Measurements from ENCODE around the gene ORC6. TPM values are rescaled to one million over a fixed set of nuclear protein-coding genes. Genes with fewer than 3 reads are reported as not detected.

The ORC6 gene
- polyA plus RNA-seq, 1 donor (not counting 4 experiments of a cell fraction or from before 2014, with no cell fraction given), result 21.9 TPM

DNA sequence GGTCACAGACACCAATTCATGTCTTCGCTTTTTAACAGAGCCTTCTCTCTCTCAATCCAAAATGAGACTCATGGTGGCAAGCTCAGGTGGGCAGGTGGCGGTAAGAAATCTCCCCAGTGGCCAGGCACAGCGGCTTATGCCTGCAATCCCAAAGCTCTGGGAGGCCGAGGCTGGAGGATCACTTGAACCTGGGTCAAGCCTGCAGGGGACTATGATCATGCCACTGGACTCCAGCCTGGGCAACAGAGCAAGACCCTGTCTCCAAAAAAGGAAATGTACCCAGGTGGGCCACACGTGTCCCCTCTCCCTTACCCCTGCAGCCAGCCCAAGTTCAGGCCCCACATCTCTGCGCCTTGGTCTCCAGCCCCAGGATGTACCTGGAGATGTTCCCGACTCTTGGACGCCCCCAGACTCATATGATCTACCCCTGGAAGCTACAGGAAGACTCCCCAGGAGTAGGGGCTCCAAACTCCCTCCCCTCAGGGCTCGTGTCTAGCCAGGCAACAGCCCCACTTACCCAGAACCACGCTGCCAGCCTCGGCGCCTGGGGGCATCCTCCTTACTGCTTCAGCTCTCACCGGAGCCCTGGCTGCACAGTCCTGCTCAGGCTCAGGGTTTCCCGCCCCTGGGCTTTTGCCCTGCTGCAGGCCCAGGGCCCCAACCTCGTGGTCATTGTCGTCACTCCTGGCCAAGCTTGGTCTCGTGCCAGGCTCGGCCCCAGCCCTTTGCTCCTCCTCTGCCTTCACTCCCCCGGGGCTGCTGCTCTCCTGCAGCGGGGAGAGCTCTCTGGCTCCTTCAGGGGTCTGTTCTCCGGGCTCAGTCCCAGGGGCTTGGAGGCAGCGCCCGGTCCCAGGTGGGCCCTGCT, 42.5 kb downstream of the ORC6 start:
- DNase-seq (ENCODE audit: low read depth, low spot score), result no peak
- H3K9me1 ChIP-seq (ENCODE audit: control insufficient read depth, extremely low read depth, insufficient read depth, low read length), result no peaks in the 10 kb centered on the region
- dilution Hi-C loops (cut with MboI; ENCODE audit: extremely low pct_ligation_motif_present, low sequenced_read_pairs), result no loop called here
- no peak overlapping the region for H2AFZ ChIP-seq (ENCODE audit: control insufficient read depth, low read length)
- H3K4me1 ChIP-seq (ENCODE audit: control insufficient read depth, extremely low read depth, insufficient read depth, low read length), result no peaks in the 10 kb centered on the region
- no peak overlapping the region for H3K9ac ChIP-seq (ENCODE audit: control insufficient read depth, extremely low read depth, insufficient read depth, low read length)
- H3K4me2 ChIP-seq (ENCODE audit: control insufficient read depth, extremely low read depth, insufficient read depth, low read depth, low read length), result no peak overlapping the region
- no peaks in the 10 kb centered on the region for H3K79me2 ChIP-seq (ENCODE audit: control insufficient read depth, insufficient read depth, low read length)
- H3K4me3 ChIP-seq (ENCODE audit: control insufficient read depth in 2 of 3, extremely low read depth in 1 of 3, insufficient read depth in 2 of 3, low read depth in 1 of 3, low read length in 3 of 3), result no peak overlapping the region
- no peaks in the 10 kb centered on the region for H3K9me3 ChIP-seq (ENCODE audit: control insufficient read depth, low read depth, low read length)
- H3K27ac ChIP-seq (ENCODE audit: control insufficient read depth, insufficient read depth, low read length), result no peak overlapping the region
- no peaks in the 10 kb centered on the region for H3K36me3 ChIP-seq (ENCODE audit: control insufficient read depth in 2 of 2, extremely low read depth in 1 of 2, insufficient read depth in 2 of 2, low read length in 2 of 2)
- FAIRE-seq, result no peak
- no peaks in the 10 kb centered on the region for H3K27me3 ChIP-seq (ENCODE audit: control insufficient read depth, extremely low read depth, insufficient read depth, low read length)
- no peaks in the 10 kb centered on the region for H4K20me1 ChIP-seq (ENCODE audit: control insufficient read depth, extremely low read depth, insufficient read depth, low read length)
- TF ChIP-seq EZH2 (IDR thresholded peaks at IDR 0.05; ENCODE audit: low read length), result no peak
- TF ChIP-seq, protein P1, sequence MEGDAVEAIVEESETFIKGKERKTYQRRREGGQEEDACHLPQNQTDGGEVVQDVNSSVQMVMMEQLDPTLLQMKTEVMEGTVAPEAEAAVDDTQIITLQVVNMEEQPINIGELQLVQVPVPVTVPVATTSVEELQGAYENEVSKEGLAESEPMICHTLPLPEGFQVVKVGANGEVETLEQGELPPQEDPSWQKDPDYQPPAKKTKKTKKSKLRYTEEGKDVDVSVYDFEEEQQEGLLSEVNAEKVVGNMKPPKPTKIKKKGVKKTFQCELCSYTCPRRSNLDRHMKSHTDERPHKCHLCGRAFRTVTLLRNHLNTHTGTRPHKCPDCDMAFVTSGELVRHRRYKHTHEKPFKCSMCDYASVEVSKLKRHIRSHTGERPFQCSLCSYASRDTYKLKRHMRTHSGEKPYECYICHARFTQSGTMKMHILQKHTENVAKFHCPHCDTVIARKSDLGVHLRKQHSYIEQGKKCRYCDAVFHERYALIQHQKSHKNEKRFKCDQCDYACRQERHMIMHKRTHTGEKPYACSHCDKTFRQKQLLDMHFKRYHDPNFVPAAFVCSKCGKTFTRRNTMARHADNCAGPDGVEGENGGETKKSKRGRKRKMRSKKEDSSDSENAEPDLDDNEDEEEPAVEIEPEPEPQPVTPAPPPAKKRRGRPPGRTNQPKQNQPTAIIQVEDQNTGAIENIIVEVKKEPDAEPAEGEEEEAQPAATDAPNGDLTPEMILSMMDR (optimal IDR thresholded peaks at IDR 0.05 in 1 of 3, IDR thresholded peaks at IDR 0.05 in 1 of 3, conservative IDR thresholded peaks at IDR 0.05 in 1 of 3; ENCODE audit: extremely low read depth in 1 of 3, insufficient read depth in 2 of 3, low read length in 3 of 3), result no peak

DNA sequence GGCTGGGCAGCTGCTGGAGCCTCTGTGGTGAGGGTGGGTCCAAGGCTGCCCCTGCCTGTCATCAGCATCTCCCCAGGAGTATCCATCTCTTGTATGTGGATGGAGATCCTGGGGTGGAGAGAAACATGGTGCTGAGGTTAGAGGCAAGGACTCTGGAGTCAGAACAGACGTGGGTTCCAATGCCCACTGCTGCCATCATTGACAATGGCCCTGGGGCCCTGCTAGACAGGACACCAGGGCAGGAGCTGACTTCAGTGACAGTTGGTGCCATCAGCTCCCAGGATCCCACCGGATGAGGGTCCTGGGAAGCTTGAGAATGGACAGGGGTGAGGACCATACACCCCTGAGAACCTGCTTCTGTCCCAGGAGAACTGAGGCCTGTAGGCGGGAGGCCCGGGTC, 43.1 kb downstream of the ORC6 start:
- TF ChIP-seq, protein P1 (optimal IDR thresholded peaks at IDR 0.05 in 1 of 3, IDR thresholded peaks at IDR 0.05 in 1 of 3, conservative IDR thresholded peaks at IDR 0.05 in 1 of 3; ENCODE audit: extremely low read depth in 1 of 3, insufficient read depth in 2 of 3, low read length in 3 of 3), result no peak
- no peak for TF ChIP-seq EZH2 (IDR thresholded peaks at IDR 0.05; ENCODE audit: low read length)
- H4K20me1 ChIP-seq (ENCODE audit: control insufficient read depth, extremely low read depth, insufficient read depth, low read length), result no peaks in the 10 kb centered on the region
- H3K4me1 ChIP-seq (ENCODE audit: control insufficient read depth, extremely low read depth, insufficient read depth, low read length), result no peaks in the 10 kb centered on the region
- FAIRE-seq (no peak), DNase-seq (ENCODE audit: low read depth, low spot score) (no peak)
- H3K4me3 ChIP-seq (ENCODE audit: control insufficient read depth in 2 of 3, extremely low read depth in 1 of 3, insufficient read depth in 2 of 3, low read depth in 1 of 3, low read length in 3 of 3), result no peak overlapping the region
- no peak overlapping the region for H3K9ac ChIP-seq (ENCODE audit: control insufficient read depth, extremely low read depth, insufficient read depth, low read length)
- no peaks in the 10 kb centered on the region for H3K9me1 ChIP-seq (ENCODE audit: control insufficient read depth, extremely low read depth, insufficient read depth, low read length)
- H3K9me3 ChIP-seq (ENCODE audit: control insufficient read depth, low read depth, low read length), result no peaks in the 10 kb centered on the region
- no peak overlapping the region for H3K4me2 ChIP-seq (ENCODE audit: control insufficient read depth, extremely low read depth, insufficient read depth, low read depth, low read length)
- no peak overlapping the region for H3K27ac ChIP-seq (ENCODE audit: control insufficient read depth, insufficient read depth, low read length)
- no peak overlapping the region for H2AFZ ChIP-seq (ENCODE audit: control insufficient read depth, low read length)
- H3K36me3 ChIP-seq (ENCODE audit: control insufficient read depth in 2 of 2, extremely low read depth in 1 of 2, insufficient read depth in 2 of 2, low read length in 2 of 2), result no peaks in the 10 kb centered on the region
- dilution Hi-C loops (cut with MboI; ENCODE audit: extremely low pct_ligation_motif_present, low sequenced_read_pairs), result no loop called here
- H3K79me2 ChIP-seq (ENCODE audit: control insufficient read depth, insufficient read depth, low read length), result no peaks in the 10 kb centered on the region
- H3K27me3 ChIP-seq (ENCODE audit: control insufficient read depth, extremely low read depth, insufficient read depth, low read length), result no peaks in the 10 kb centered on the region
